GM19043 (cell line): Measurements from ENCODE around the gene UFSP1.
"Not testable (repeated sequence)": the region's sequence is repeated elsewhere in the genome, so short reads cannot be mapped to it uniquely, and the experiment has no call there.

Experiments used
- ATAC-seq: cut with Tn5 transposase; IDR thresholded peaks from one replicate; pipeline ENCODE4 v1.9.1; 2021; ENCODE audit warnings: low read depth; ENCODE audit not compliant: unreplicated experiment

The UFSP1 gene

GRCh38 chr7:100861616-100861985 is 27.9 kb downstream of the UFSP1 start:
- no peak for ATAC-seq

GRCh38 chr7:100860702-100861615 is 28.6 kb downstream of the UFSP1 start:
- ATAC-seq = no peak

- ATAC-seq = no peak
Observed at GRCh38 chr7:100859856-100860255, 29.7 kb downstream of the UFSP1 start.

- ATAC-seq = no peak
Observed at GRCh38 chr7:100856871-100857282, 32.6 kb downstream of the UFSP1 start.

- no peak for ATAC-seq
Observed at GRCh38 chr7:100855515-100855914, 34.0 kb downstream of the UFSP1 start.

- ATAC-seq = not testable (repeated sequence)
Observed at GRCh38 chr7:100854899-100855298, 34.6 kb downstream of the UFSP1 start.

GRCh38 chr7:100854146-100854895 is 35.2 kb downstream of the UFSP1 start:
- no peak for ATAC-seq

GRCh38 chr7:100852048-100852872 is 37.3 kb downstream of the UFSP1 start, which contains the start of gene SLC12A9:
TSS of gene SLC12A9 (plus strand) at chr7:100852713. CDS start at chr7:100854198, 1,485 bp downstream.
- ATAC-seq = peak; percentile 87

GRCh38 chr7:100847360-100847759 is 42.2 kb downstream of the UFSP1 start:
- ATAC-seq = no peak

- no peak for ATAC-seq
Observed at GRCh38 chr7:100840470-100841100, 48.9 kb downstream of the UFSP1 start.

GRCh38 chr7:100839361-100839760 is 50.2 kb downstream of the UFSP1 start:
- no peak for ATAC-seq
